Type B pancreatic cell (in vitro differentiated cells): ENCODE data around the gene RNPEP. TPM values are rescaled to one million over a fixed set of nuclear protein-coding genes. Genes with fewer than 3 reads are reported as not detected.
"Not testable (repeated sequence)": the region's sequence is repeated elsewhere in the genome, so short reads cannot be mapped to it uniquely, and the experiment has no call there.

Source experiments
- DNase-seq: peaks from one replicate; pipeline ENCODE4 v3.0.0; 2021; ENCODE audit warnings: mixed read lengths; ENCODE audit not compliant: unreplicated experiment; ENCODE audit errors: extremely low spot score
- H3K27ac Mint-ChIP-seq: 2 replicates; pipeline ENCODE4 v1.8.0; 2021; ENCODE audit warnings: mild to moderate bottlenecking, mixed read lengths
- H3K27me3 Mint-ChIP-seq: 2 replicates; pipeline ENCODE4 v1.8.0; 2021; ENCODE audit warnings: mixed read lengths
- H3K36me3 Mint-ChIP-seq: 2 replicates; pipeline ENCODE4 v1.8.0; 2021; ENCODE audit warnings: mixed read lengths
- H3K4me1 Mint-ChIP-seq: one replicate; pipeline ENCODE4 v1.8.0; 2021; ENCODE audit warnings: mixed read lengths; ENCODE audit not compliant: unreplicated experiment
- H3K4me3 Mint-ChIP-seq: 2 replicates; pipeline ENCODE4 v1.8.0; 2021; ENCODE audit warnings: mild to moderate bottlenecking, mixed read lengths
- H3K9me3 Mint-ChIP-seq: 2 replicates; pipeline ENCODE4 v1.8.0; 2021; ENCODE audit warnings: mixed read lengths
- CTCF ChIP-seq: fragments of 200-600 bp; sonication (generic); conservative IDR thresholded peaks from 2 replicates; pipeline ENCODE4 v1.5.0; 2021; ENCODE audit warnings: antibody characterized with exemption, mild to moderate bottlenecking
- total RNA-seq: library from RNA; stranded (reverse); gene quantifications from 2 replicates; pipeline ENCODE4 v1.2.1, GENCODE V29; 2021; ENCODE audit warnings: low replicate concordance

The RNPEP gene
- total RNA-seq, 1 donor from 2014 or later = 57.3 TPM

- H3K36me3 Mint-ChIP-seq = no peaks in the 10 kb centered on the region
- no peak for DNase-seq
- H3K4me3 Mint-ChIP-seq = peak overlapping the region; percentile 60
- TF ChIP-seq CTCF = no peak
- H3K27me3 Mint-ChIP-seq = no peaks in the 10 kb centered on the region
- peak overlapping the region; percentile 91 for H3K27ac Mint-ChIP-seq
- H3K4me1 Mint-ChIP-seq = peaks cover 9% of the 10 kb centered on the region
- H3K9me3 Mint-ChIP-seq = no peaks in the 10 kb centered on the region
Observed at GRCh38 chr1:202046227-202046626, 63.8 kb downstream of the RNPEP start.

GRCh38 chr1:202046748-202047708 is 64.6 kb downstream of the RNPEP start:
- no peaks in the 10 kb centered on the region for H3K9me3 Mint-ChIP-seq
- H3K36me3 Mint-ChIP-seq = no peaks in the 10 kb centered on the region
- H3K27ac Mint-ChIP-seq = peak overlapping the region; percentile 91
- H3K4me3 Mint-ChIP-seq = peak overlapping the region; percentile 32
- TF ChIP-seq CTCF = no peak
- H3K4me1 Mint-ChIP-seq = peaks cover 9% of the 10 kb centered on the region
- DNase-seq = no peak
- no peaks in the 10 kb centered on the region for H3K27me3 Mint-ChIP-seq

- Mint-ChIP-seq H3K36me3 (no peaks in the 10 kb centered on the region), H3K4me1 (peaks cover 9% of the 10 kb centered on the region), H3K4me3 (no peak overlapping the region)
Observed at GRCh38 chr1:202047977-202048376, 65.5 kb downstream of the RNPEP start.

GRCh38 chr1:202049129-202049528 is 66.7 kb downstream of the RNPEP start:
- DNase-seq = no peak
- Mint-ChIP-seq H3K36me3 (no peaks in the 10 kb centered on the region), H3K4me1 (peaks cover 9% of the 10 kb centered on the region), H3K4me3 (peak overlapping the region; percentile 32), H3K27ac (peak overlapping the region; percentile 81), H3K9me3 (no peaks in the 10 kb centered on the region), H3K27me3 (no peaks in the 10 kb centered on the region)
- no peak for TF ChIP-seq CTCF

More at GRCh38 chr1:202047977-202048376, 65.5 kb downstream of the RNPEP start:
- Mint-ChIP-seq H3K27me3 (no peaks in the 10 kb centered on the region), H3K27ac (peak overlapping the region; percentile 91), H3K9me3 (no peaks in the 10 kb centered on the region)
- TF ChIP-seq CTCF = no peak
- no peak for DNase-seq

- DNase-seq = no peak
- H3K9me3 Mint-ChIP-seq = no peaks in the 10 kb centered on the region
- no peaks in the 10 kb centered on the region for H3K36me3 Mint-ChIP-seq
- H3K27me3 Mint-ChIP-seq = no peaks in the 10 kb centered on the region
- H3K4me1 Mint-ChIP-seq = peaks cover 14% of the 10 kb centered on the region
- H3K4me3 Mint-ChIP-seq = no peak overlapping the region
- no peak overlapping the region for H3K27ac Mint-ChIP-seq
- no peak for TF ChIP-seq CTCF
Observed at GRCh38 chr1:202054094-202054493, 71.6 kb downstream of the RNPEP start.

GRCh38 chr1:202054673-202055072 is 72.2 kb downstream of the RNPEP start:
- H3K9me3 Mint-ChIP-seq, DNase-seq, H3K36me3 Mint-ChIP-seq, H3K27me3 Mint-ChIP-seq, H3K4me3 Mint-ChIP-seq: not testable (repeated sequence)
- H3K27ac Mint-ChIP-seq = peak overlapping the region; percentile 85
- peaks cover 14% of the 10 kb centered on the region for H3K4me1 Mint-ChIP-seq
